MCF 10A (cell line): ENCODE results near the gene ERMN. TPM values are rescaled to one million over a fixed set of nuclear protein-coding genes. Genes with fewer than 3 reads are reported as not detected.

Experiments used
- BruUV-seq: library from RNA; stranded (reverse); fragments of 400-500 nt; replicated peaks from 2 replicates; lab custom pipeline; 2021; lab: Mats Ljungman, UMichigan
- CTCF ChIA-PET: fragments of 300-600 bp; sonication (Branson Sonifier 250); formaldehyde crosslinking; extraction: SDS; loops from one replicate; lab custom pipeline; 2021; ENCODE audit warnings: antibody characterized with exemption, inconsistent platforms; lab: Yijun Ruan, JAX
- POLR2A ChIA-PET: fragments of 300-600, 350-650 bp; sonication (Branson Sonifier 250); formaldehyde crosslinking; extraction: SDS; loops from one replicate; lab custom pipeline; 2020; ENCODE audit warnings: antibody characterized with exemption, inconsistent platforms; lab: Yijun Ruan, JAX
- DNase-seq: peaks from one replicate; pipeline ENCODE4 v3.0.0-alpha.2; 2018; ENCODE audit not compliant: unreplicated experiment
- H3K27ac Mint-ChIP-seq: one replicate; pipeline ENCODE4 v1.8.0; 2022; ENCODE audit warnings: mild to moderate bottlenecking, low read depth, mixed read lengths; ENCODE audit not compliant: unreplicated experiment
- H3K27me3 Mint-ChIP-seq: one replicate; pipeline ENCODE4 v1.8.0; 2022; ENCODE audit warnings: mixed read lengths; ENCODE audit not compliant: insufficient read depth, unreplicated experiment
- H3K36me3 Mint-ChIP-seq: one replicate; pipeline ENCODE4 v1.8.0; 2022; ENCODE audit warnings: mild to moderate bottlenecking, moderate library complexity, mixed read lengths; ENCODE audit not compliant: insufficient read depth, unreplicated experiment
- H3K4me1 Mint-ChIP-seq: one replicate; pipeline ENCODE4 v1.8.0; 2022; ENCODE audit warnings: mixed read lengths; ENCODE audit not compliant: insufficient read depth, unreplicated experiment
- H3K4me3 Mint-ChIP-seq: one replicate; pipeline ENCODE4 v1.8.0; 2022; ENCODE audit warnings: mild to moderate bottlenecking, moderate library complexity, mixed read lengths; ENCODE audit not compliant: unreplicated experiment
- H3K9me3 Mint-ChIP-seq: one replicate; pipeline ENCODE4 v1.8.0; 2022; ENCODE audit warnings: mixed read lengths; ENCODE audit not compliant: unreplicated experiment
- intact Hi-C: fragments of 100-400 bp; cut with micrococcal nuclease; formaldehyde crosslinking; loops from 2 replicates; pipeline ENCODE4 v1.14.1; 2022
- total RNA-seq: library from RNA; stranded (reverse); gene quantifications from 2 replicates; pipeline ENCODE4 v1.2.3, GENCODE V29; 2022
- TF ChIP-seq, protein P1 (sequence below): fragments of 200-600 bp; IDR thresholded peaks from one replicate; pipeline ENCODE4 v1.8.0; 2022; ENCODE audit warnings: antibody characterized with exemption, mild to moderate bottlenecking; ENCODE audit not compliant: unreplicated experiment

Gene ERMN
- total RNA-seq, 1 experiment from 2014 or later, result not detected

DNA sequence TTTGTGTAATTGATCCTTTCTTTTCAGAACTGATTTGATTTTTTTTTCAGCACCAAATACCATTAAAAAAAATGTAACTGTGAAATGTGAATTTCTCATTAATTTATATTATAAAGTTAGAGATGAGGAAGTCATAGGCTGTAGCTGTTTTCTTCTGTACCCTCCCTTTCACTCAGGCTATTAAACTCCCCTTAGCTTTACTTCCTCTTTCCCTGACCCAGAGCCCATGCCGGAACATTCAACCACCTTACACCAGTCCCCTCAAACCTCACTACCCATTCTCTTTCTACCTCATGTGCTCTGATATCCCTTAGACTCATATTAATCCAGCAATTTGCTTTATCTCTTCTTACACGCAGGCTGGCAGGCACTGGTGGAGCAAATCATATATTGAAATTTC, 55.7 kb downstream of the ERMN start:
- no peaks in the 10 kb centered on the region for H3K9me3 Mint-ChIP-seq
- TF ChIP-seq, protein P1, sequence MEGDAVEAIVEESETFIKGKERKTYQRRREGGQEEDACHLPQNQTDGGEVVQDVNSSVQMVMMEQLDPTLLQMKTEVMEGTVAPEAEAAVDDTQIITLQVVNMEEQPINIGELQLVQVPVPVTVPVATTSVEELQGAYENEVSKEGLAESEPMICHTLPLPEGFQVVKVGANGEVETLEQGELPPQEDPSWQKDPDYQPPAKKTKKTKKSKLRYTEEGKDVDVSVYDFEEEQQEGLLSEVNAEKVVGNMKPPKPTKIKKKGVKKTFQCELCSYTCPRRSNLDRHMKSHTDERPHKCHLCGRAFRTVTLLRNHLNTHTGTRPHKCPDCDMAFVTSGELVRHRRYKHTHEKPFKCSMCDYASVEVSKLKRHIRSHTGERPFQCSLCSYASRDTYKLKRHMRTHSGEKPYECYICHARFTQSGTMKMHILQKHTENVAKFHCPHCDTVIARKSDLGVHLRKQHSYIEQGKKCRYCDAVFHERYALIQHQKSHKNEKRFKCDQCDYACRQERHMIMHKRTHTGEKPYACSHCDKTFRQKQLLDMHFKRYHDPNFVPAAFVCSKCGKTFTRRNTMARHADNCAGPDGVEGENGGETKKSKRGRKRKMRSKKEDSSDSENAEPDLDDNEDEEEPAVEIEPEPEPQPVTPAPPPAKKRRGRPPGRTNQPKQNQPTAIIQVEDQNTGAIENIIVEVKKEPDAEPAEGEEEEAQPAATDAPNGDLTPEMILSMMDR, result no peak
- POLR2A ChIA-PET, result interaction anchor here (0.6 kb wide), 1 partner anchor 473 kb away, joined by 3 read pairs; no protein-coding TSS in a partner anchor

DNA sequence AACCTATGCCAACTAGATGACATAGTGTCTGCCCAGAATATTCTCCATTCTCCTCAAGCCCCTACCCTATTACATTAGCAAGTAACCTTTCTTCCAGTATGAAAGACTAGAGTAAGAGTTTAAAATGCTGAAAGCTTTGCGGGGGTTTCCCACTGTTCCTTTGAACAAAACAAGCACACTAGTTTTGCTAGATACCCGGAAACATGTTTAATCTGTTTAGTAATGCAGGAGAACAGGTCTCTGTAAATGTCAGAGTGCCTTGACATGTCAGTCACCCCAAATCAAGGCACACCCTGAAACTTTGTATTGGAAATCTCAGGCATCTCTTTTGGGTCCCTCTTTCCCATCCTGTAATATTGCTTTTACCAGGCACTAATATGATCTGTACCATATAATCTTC, 56.6 kb downstream of the ERMN start:
- Mint-ChIP-seq H3K4me3 (no peak overlapping the region), H3K4me1 (no peaks in the 10 kb centered on the region), H3K36me3 (no peaks in the 10 kb centered on the region), H3K9me3 (no peaks in the 10 kb centered on the region), H3K27ac (no peak overlapping the region), H3K27me3 (no peaks in the 10 kb centered on the region)
- intact Hi-C loops, result no loop called here
- ChIA-PET POLR2A (no interaction called here), CTCF (no interaction called here)
- TF ChIP-seq, protein P1, result no peak
- no peak for DNase-seq
- no TSS peak for BruUV-seq

More for the DNA sequence above, 55.7 kb downstream of the ERMN start:
- no TSS peak for BruUV-seq
- Mint-ChIP-seq H3K4me3 (no peak overlapping the region), H3K27ac (no peak overlapping the region), H3K36me3 (no peaks in the 10 kb centered on the region), H3K27me3 (no peaks in the 10 kb centered on the region), H3K4me1 (no peaks in the 10 kb centered on the region)
- CTCF ChIA-PET, result interaction anchor here (1.2 kb wide), 1 partner anchor 33 kb away, joined by 4 read pairs; no protein-coding TSS in a partner anchor
- intact Hi-C loops, result no loop called here
- DNase-seq, result no peak

Other genes starting within 250 kb of the ERMN start
- not detected in 2 replicates for gene GALNT5, start 68.1 kb downstream of the ERMN start, total RNA-seq
- 0.19 TPM in 1 of 2 replicates, not detected in the other for gene CYTIP, start 118.3 kb upstream of the ERMN start, total RNA-seq